WTC11 (cell line): ENCODE measurements around the gene GRAMD1B.

ENCODE experiments used
- CTCF ChIP-seq: fragments of 200-600 bp; IDR thresholded peaks from 2 replicates; pipeline ENCODE4 v1.8.0; 2022; ENCODE audit warnings: antibody characterized with exemption
- TF ChIP-seq, protein P1 (sequence below): sonication (generic); formaldehyde crosslinking; IDR thresholded peaks from 2 replicates; pipeline ENCODE4 v1.8.0; 2022; ENCODE audit warnings: mild to moderate bottlenecking, missing genetic modification reagents

- TF ChIP-seq, protein P1, sequence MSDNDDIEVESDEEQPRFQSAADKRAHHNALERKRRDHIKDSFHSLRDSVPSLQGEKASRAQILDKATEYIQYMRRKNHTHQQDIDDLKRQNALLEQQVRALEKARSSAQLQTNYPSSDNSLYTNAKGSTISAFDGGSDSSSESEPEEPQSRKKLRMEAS (CRISPR knock-in tag) = no peak
- no peak for TF ChIP-seq CTCF
These were observed 30.1 kb downstream of the GRAMD1B start for GRCh38 chr11:123460012-123460700.
